NCI-H510A (cell line): Measurements from ENCODE around the gene HPX.

Source experiments
- DNase-seq: peaks from one replicate; lab custom pipeline; 2025; lab: John Stamatoyannopoulos, UW

HPX gene, protein sequence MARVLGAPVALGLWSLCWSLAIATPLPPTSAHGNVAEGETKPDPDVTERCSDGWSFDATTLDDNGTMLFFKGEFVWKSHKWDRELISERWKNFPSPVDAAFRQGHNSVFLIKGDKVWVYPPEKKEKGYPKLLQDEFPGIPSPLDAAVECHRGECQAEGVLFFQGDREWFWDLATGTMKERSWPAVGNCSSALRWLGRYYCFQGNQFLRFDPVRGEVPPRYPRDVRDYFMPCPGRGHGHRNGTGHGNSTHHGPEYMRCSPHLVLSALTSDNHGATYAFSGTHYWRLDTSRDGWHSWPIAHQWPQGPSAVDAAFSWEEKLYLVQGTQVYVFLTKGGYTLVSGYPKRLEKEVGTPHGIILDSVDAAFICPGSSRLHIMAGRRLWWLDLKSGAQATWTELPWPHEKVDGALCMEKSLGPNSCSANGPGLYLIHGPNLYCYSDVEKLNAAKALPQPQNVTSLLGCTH

DNA sequence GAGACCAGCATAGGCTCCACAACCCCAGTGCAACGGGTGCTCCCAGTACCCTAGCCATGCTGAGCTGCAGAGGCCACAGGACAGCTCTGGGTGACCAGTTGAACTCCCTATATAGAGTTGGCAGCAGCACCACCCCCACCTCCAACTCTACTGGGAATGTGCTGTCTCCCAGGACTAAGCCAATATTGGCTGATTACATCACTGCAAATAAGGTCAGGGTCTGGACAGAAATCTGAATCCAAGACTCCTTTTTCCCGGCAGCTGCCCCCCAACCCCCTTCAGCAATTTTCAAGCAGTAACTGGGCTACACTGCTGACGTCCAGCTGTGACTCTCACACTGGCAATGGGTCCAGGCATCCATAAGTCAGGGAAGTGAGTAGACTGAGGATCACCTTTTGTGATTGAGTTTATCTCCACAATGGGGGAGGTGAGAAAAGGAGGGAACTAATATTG lies at the start of gene HPX:
Gene HPX, minus strand, starts transcription at position 82 of the 453 bp plus-strand sequence. Its CDS starts 24 bp downstream, at position 58.
- no peak for DNase-seq

- no peak for DNase-seq
These were observed 48.5 kb upstream of the HPX start for GRCh38 chr11:6489306-6489705.

GRCh38 chr11:6488821-6489220 lies 48.0 kb upstream of the HPX start:
- no peak for DNase-seq

DNA sequence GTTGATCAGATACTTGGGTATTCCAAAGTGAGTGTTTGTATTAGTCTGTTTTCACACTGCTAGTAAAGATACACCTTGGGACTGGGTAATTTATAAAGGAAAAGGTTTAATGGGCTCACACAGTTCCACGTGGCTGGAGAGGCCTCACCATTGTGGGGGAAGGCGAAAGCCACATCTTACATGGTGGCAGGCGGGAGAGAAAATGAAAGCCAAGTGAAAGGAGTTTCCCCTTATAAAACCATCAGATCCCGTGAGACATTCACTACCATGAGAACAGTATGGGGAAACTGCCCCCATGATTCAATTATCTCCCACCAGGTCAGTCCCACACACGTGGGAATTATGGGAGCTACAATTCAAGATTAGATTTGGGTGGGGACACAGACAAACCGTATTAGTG lies 47.6 kb upstream of the HPX start:
- DNase-seq: no peak

DNA sequence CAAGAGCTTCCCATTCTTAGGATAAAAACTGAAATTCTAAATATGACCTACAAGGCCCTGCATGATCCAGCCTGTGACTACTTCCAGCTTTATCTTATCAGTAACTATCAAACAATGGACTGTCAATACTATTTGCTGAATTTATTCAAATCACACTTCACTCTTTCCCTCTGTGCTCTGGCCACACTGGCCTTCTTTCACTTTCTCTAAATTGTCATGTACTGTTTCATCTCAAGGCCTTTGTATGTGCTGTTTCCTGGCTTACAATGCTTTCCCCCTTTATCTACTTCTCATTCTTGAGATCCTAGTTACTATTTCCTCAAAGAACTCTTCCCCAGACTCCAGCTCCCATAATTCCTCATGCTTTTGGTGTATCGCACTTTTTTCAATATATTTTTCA lies 46.2 kb upstream of the HPX start:
- DNase-seq: no peak

GRCh38 chr11:6486256-6486655 lies 45.5 kb upstream of the HPX start:
- no peak for DNase-seq

DNA sequence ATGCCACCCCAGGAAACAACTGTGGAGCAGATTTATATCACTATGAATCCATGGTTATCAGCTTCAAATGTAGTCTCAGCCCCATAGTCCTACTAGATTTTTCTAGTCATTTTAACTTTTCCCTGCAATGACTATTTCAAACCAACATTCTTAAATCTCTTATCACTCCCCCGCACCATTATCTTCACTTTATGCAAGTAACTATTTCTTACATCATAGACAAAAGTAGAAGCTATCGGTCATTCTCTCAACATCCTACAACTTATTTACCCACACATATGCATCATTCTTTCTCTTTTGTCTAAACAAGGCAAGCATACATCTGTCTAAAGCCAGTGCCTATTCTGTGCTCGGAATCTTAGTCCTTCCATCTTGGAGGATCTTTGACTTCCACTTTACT lies 44.9 kb upstream of the HPX start:
- no peak for DNase-seq

DNA sequence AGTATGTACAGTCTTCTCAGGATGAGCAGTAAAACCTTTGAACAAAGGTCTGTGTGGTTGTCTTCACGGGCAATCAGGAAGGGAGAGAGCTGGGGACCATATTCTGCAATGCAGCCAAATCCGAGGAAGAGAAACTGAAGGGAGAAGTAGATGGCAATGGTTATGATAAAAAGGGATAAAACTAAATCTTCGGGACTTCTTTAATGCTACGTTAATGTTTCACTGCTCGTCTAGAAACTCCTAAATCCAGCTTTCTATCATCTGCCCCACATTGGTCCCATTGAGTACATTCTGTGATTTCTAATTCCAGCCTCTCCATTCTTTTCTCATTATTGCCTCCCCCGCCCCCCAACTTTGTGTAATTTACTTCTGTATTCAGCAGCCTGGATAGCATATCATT lies 42.2 kb upstream of the HPX start:
- no peak for DNase-seq

DNA sequence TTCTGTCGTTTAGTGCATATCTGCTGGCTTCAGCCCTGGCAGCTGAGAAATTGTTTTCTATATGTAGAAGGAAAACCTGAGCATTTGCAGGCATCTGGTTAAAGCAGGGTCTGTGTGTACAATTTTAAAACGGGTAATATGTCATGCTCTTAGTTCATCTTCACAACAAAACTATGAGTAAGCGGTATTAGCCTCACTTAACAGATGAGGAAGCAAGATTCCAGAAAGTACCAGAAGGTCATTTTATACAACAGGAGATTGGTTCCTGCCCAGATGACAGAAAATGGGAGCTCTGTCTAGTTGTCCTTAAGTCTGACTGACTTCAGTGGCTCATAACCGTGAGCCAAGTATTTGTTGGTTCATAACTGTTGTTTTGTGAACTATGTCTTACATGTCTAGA lies 41.7 kb upstream of the HPX start:
- DNase-seq: no peak

GRCh38 chr11:6481924-6482275 lies 41.1 kb upstream of the HPX start:
- no peak for DNase-seq

- peak; percentile 92 for DNase-seq
These were observed 40.5 kb upstream of the HPX start, which contains the start of the genes ARFIP2 and TIMM10B for GRCh38 chr11:6481012-6481923. TSS of gene ARFIP2 (minus strand) at chr11:6481331. CDS start at chr11:6480421, 910 bp downstream. TSS of gene TIMM10B (plus strand) at chr11:6481501. CDS start at chr11:6481517, 16 bp downstream.

GRCh38 chr11:6480299-6480914 lies 39.6 kb upstream of the HPX start:
- DNase-seq: no peak

- no peak for DNase-seq
These were observed 35.8 kb upstream of the HPX start for GRCh38 chr11:6476571-6476970.

DNA sequence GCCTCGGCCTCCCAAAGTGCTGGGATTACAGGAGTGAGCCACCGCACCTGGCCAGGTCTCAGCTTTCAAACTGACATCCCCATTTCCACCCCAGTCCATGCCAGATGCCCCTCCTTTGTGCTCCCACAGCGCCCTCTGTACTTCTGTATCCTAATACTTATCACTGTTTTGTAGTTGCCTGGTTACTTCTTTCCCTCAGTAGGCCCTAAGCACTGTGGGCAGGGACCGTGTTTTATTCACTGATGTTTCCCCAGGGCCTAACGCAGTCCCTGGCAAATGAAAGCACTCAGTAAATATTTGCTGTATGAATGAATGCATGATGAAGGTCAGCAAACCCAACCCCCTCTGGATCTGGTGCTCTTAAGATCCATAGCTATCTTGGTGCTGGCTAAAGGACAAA lies 35.1 kb upstream of the HPX start:
- no peak for DNase-seq

GRCh38 chr11:6474806-6475500 lies 34.2 kb upstream of the HPX start:
- no peak for DNase-seq

DNA sequence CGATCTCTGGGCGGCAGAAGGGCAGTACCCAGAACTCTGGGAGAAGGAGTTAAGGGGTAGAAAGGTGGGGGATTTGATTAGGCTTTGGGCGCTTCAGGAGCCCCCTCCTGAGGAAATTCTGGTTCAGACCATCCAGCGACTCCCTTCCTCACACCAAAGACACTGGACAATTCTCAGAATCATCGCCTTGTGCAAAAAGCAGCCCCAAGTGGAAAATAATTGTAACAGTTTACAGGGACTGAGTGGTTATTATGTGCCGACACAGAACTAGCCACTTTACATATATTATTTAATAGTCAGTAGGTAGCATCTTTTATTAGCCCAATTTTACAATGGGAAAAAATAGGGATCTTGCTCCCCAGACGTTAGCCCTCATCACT lies 33.6 kb upstream of the HPX start:
- DNase-seq: no peak

DNA sequence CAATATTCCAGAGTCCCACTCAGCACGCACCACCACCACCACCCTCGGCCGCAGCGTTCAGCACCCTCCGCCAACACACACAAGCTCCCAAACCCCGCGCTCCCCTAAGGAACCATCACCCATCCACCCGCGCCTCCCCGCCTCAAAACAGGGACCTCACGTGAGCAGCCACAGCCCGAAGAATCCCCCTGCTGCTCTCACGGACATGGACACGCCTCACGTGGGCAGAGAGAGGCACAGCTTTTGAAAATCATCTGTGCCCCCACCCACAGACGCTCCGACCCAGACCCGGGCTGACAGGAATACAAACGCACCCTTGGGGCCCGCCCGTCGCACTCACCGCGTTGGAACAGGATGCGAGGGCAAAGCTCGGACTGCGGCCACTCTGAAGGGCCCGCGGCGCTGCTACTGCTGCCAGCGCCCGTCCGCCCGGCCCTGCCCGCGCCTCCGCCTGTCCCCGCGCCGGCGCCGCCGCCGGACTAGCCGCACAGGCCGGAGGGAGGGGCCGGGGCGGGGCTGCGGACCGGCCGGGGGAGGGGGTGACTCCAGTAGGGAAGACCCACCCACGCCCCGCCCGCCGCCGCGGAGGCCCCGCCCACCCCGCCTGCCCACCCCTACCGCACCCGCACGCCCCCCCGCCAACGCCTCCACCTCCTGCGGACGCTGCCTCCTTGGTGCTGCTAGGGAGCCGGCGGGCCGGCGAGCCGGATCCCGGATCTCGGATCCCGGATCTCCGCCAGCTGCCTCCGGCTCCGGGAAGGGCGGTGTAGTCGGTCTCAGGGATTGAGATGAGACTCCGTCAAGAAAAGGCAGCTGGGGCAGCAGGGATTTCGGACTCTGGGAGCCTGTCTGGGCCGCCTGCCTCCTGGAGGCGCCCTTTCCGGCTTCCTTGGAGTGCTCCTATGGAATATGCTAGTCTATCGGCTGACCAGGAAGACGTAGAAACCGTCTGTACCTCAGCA lies 32.9 kb upstream of the HPX start, which contains the start of gene TRIM3:
Gene TRIM3, minus strand, starts transcription at position 491 of the 962 bp plus-strand sequence. CDS start 8,246 bp downstream, outside the sequence.
- DNase-seq: peak; percentile 65

DNA sequence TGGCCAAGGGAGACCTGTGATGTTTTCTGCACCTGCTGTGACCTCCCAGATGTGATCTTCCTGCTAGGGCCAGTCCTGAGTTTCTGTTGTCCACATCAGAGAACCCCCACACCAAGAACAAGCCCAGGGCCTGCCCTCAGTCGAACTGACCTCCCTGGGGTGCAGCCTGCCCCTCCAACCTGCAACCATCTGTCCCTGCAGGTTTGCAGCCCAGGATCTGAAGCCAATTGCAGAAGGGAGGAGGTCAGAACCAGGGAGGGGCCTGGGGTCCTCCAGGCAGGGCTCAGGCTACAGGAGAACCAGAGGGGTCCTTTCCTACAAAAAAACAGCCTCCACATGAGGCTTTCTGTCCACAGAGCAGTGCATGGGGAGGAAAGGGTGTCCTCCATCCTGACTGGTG lies 32.1 kb upstream of the HPX start:
- no peak for DNase-seq

DNA sequence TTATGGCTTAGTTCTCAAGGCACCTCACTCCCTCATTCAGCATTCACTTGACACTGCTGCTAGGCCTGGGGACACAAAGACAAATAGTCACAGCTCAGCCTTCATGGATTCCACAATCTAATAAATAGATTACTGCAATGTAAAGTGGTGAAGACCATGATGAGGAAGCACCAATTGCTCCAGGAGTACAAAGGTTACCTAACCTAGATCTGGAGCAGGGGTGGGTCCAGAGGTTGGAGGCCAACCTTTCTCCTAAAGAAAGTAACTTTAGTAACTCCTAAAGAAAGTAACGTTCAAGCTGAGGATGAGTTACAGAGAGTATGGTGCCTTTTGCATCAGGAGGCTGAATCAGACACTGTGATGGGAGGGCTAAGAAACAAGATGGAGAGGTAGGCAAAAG lies 28.8 kb upstream of the HPX start:
- DNase-seq: no peak

DNA sequence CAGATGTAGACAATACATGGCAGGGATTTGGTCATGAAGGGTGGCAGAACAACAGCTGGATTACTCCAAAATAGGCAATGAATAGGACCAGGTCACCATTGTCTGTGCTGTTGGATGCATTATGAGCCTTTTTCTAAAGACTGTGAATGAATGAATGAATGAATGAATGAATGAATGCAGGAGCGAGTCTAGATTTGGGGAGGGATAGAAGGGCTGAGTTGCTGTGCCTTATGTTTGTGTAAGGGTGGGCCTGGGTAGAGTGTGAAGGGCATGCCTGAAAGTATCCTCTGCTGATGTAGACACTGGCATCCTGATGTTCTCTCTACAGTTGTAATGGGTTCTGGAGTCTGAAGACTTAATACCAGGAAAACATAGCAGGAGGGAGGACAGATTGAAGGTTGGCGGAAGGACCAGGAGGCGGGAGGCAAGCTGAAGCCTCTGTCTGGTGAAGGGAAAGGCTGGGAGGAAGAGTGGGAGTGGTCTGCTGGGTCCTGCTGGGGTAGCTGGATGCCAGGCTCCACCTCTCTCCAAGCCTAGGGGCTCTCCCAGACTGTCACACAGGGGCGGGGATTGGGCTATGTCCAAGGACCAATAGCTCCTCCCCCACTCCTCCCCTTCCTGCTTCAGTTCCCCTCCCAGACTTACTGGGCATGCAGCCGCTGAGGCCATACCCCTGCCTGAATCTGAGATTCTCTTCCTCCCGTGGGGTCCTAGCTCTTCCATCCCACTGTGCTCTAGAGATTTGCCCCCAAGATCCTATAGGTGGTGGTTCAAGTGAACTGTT lies 28.1 kb upstream of the HPX start:
- peak; percentile 30 for DNase-seq
